Activated CD4-positive, alpha-beta T cell treated with anti-CD3 and anti-CD28 coated beads for 36 hours (primary cell): Measurements from ENCODE around the gene ADAM23. TPM values are rescaled to one million over a fixed set of nuclear protein-coding genes. Genes with fewer than 3 reads are reported as not detected.
A peak's percentile ranks its signal among the peaks of the same experiment; 100 is the strongest.

Experiments used
- ATAC-seq: fragments of 200-7000 bp; cut with Tn5 transposase; one replicate; pipeline ENCODE4 v1.10.0; 2021; ENCODE audit warnings: mild to moderate bottlenecking, moderate library complexity
- CTCF ChIA-PET: fragments of 350-600 bp; sonication (Branson Sonifier 250); formaldehyde crosslinking; loops from one replicate; lab custom pipeline; 2021; ENCODE audit warnings: antibody characterized with exemption; lab: Charles Lee
- POLR2A ChIA-PET: fragments of 350-600 bp; sonication (Branson Sonifier 250); formaldehyde crosslinking; loops from one replicate; lab custom pipeline; 2021; ENCODE audit warnings: antibody characterized with exemption, inconsistent platforms; lab: Charles Lee
- DNase-seq: peaks from one replicate; pipeline ENCODE4 v3.0.0-alpha.2; 2020
- H3K27ac Mint-ChIP-seq: one replicate; pipeline ENCODE4 v1.8.0; 2021; ENCODE audit warnings: mixed read lengths
- H3K27me3 Mint-ChIP-seq: one replicate; pipeline ENCODE4 v1.8.0; 2021; ENCODE audit warnings: mixed read lengths
- H3K36me3 Mint-ChIP-seq: one replicate; pipeline ENCODE4 v1.8.0; 2021; ENCODE audit warnings: low read depth, mixed read lengths
- H3K4me1 Mint-ChIP-seq: one replicate; pipeline ENCODE4 v1.8.0; 2021; ENCODE audit warnings: mixed read lengths
- H3K4me3 Mint-ChIP-seq: one replicate; pipeline ENCODE4 v1.8.0; 2021; ENCODE audit warnings: mild to moderate bottlenecking, moderate library complexity, mixed read lengths
- H3K9me3 Mint-ChIP-seq: one replicate; pipeline ENCODE4 v1.8.0; 2021; ENCODE audit warnings: low read depth, mixed read lengths
- intact Hi-C, 2 experiments: fragments of 100-400 bp; cut with DNase I in 1 of 2; cut with micrococcal nuclease in 1 of 2; formaldehyde crosslinking; loops; one replicate each; pipeline versions ENCODE4 v1.14.2 to v1.15.1; 2022 to 2024; cut with DNase I, micrococcal nuclease
- total RNA-seq, 2 experiments: library from RNA; stranded (reverse); gene quantifications; one replicate each; pipeline ENCODE4 v1.2.3, GENCODE V29; 2021

The ADAM23 gene
- total RNA-seq, 2 experiments from 2014 or later: 1.1 to 1.3 TPM

- ATAC-seq (no peak), DNase-seq (no peak)
- no peaks in the 10 kb centered on the region for H3K9me3 Mint-ChIP-seq
- POLR2A ChIA-PET: no interaction called here
- H3K36me3 Mint-ChIP-seq: no peaks in the 10 kb centered on the region
- intact Hi-C loops: no loop called here
- no peaks in the 10 kb centered on the region for H3K4me1 Mint-ChIP-seq
- no peak overlapping the region for H3K4me3 Mint-ChIP-seq
- H3K27ac Mint-ChIP-seq: no peak overlapping the region
- CTCF ChIA-PET: interaction anchor here (0.6 kb wide), 1 partner anchor 55 kb away, joined by 3 read pairs; no protein-coding TSS in a partner anchor
- H3K27me3 Mint-ChIP-seq: peaks cover 7% of the 10 kb centered on the region
Measured at GRCh38 chr2:206428783-206429182, 14.5 kb upstream of the ADAM23 start.

- POLR2A ChIA-PET: no interaction called here
- no peaks in the 10 kb centered on the region for H3K9me3 Mint-ChIP-seq
- no peaks in the 10 kb centered on the region for H3K36me3 Mint-ChIP-seq
Measured at GRCh38 chr2:206430452-206430851, 12.9 kb upstream of the ADAM23 start.

DNA sequence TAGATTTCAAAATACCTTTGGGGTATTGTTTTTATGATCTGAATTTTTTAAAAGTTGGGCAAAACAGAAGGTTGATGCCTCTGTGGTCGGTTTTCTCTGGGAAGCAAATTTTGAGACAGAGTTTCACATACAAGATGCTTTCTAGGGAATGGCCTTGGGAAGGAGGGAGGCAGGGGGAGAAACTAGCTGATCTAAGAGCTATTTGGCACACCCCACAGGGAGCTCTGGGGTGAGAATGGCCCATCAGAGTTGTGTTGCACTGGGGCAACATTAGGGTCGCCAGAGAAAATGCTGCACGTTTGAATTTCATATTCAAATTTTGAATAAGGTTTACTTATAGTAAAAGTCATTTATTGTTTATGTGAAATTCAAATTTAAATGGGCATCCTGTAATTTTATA is 11.9 kb upstream of the ADAM23 start:
- Mint-ChIP-seq H3K9me3 (no peaks in the 10 kb centered on the region), H3K27me3 (peaks cover 14% of the 10 kb centered on the region), H3K36me3 (no peaks in the 10 kb centered on the region), H3K27ac (no peak overlapping the region), H3K4me3 (no peak overlapping the region), H3K4me1 (no peaks in the 10 kb centered on the region)
- DNase-seq (no peak), ATAC-seq (no peak)
- CTCF ChIA-PET: no interaction called here
- intact Hi-C loops: no loop called here
- POLR2A ChIA-PET: no interaction called here

More at GRCh38 chr2:206430452-206430851, 12.9 kb upstream of the ADAM23 start:
- Mint-ChIP-seq H3K27ac (no peak overlapping the region), H3K4me3 (no peak overlapping the region), H3K27me3 (peaks cover 10% of the 10 kb centered on the region), H3K4me1 (no peaks in the 10 kb centered on the region)
- DNase-seq (no peak), ATAC-seq (no peak)
- CTCF ChIA-PET: no interaction called here
- intact Hi-C loops: no loop called here

DNA sequence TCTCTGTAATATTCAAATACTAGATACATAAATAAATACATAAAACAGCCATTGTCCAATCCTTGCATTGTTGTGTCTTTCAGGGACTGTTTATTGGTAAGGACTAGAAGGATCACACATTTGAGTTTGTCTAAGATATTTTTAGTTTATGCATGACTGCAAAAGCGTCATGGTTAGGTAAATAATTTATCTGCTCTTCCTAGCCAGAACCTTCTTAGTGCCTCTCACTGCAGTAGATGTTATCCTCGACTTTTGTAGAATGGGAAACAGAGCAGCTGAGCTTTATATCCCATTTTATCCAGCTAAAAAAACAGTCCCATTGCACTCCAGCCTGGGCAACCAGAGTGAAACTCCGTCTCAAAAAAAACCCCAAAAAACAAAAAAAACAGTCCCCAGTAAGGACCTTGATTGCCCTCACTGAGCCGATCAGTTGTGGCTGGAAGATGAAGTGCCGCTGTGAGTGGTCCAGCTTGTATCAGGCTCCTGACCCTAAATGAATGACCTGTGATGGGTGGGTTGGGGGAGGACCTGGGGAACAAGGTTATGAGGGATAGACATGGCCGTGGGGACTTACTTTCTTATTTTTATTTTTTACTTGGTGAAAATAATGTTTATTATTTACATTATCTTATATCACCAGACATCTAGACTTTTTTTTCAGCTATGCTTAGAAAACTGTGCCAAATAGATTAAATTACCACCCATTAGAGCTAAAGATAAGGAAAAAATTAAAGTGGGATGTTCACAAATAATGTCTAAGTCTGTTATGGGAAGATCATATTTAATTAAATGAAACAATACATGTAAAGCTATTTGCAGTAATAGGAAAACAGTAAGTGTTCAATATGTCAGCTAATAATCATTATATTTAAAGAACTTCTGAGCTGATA is 10.9 kb upstream of the ADAM23 start:
- DNase-seq: no peak
- ChIA-PET POLR2A (no interaction called here), CTCF (interaction anchor here (1.1 kb wide), 1 partner anchor 14 kb away, joined by 3 read pairs; no protein-coding TSS in a partner anchor)
- Mint-ChIP-seq H3K9me3 (no peaks in the 10 kb centered on the region), H3K27me3 (peaks cover 13% of the 10 kb centered on the region), H3K4me3 (no peak overlapping the region), H3K4me1 (no peaks in the 10 kb centered on the region), H3K27ac (no peak overlapping the region), H3K36me3 (no peaks in the 10 kb centered on the region)
- ATAC-seq: no peak
- intact Hi-C loops: no loop called here

GRCh38 chr2:206433190-206433589 is 10.1 kb upstream of the ADAM23 start:
- POLR2A ChIA-PET: no interaction called here
- H3K27me3 Mint-ChIP-seq: peaks cover 16% of the 10 kb centered on the region
- H3K27ac Mint-ChIP-seq: no peak overlapping the region
- no peaks in the 10 kb centered on the region for H3K4me1 Mint-ChIP-seq
- H3K9me3 Mint-ChIP-seq: no peaks in the 10 kb centered on the region
- no peak overlapping the region for H3K4me3 Mint-ChIP-seq
- ATAC-seq (no peak), DNase-seq (no peak)
- CTCF ChIA-PET: interaction anchor here (1.1 kb wide), 1 partner anchor 13 kb away, joined by 3 read pairs; no protein-coding TSS in a partner anchor
- intact Hi-C loops: no loop called here
- H3K36me3 Mint-ChIP-seq: no peaks in the 10 kb centered on the region

DNA sequence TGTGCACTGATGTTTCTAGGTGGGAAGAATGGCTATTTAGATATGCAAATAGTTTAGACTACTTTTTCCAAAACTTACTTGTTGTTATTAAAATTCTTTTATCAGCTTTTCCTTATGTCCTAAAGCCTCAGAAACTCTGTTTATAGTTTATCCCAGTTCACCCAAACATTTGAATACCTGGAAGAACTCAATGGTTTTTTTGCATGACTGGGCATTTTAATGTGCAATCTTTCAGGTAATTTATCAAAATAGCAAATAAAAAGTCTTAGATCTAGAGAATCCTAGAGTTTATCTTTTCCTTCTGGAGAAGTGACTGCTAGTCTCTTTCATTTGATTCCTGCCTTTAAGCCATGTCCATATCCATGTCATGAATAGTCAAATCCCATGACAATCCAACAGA is 9.6 kb upstream of the ADAM23 start:
- no peaks in the 10 kb centered on the region for H3K4me1 Mint-ChIP-seq
- no peaks in the 10 kb centered on the region for H3K36me3 Mint-ChIP-seq
- CTCF ChIA-PET: interaction anchor here (0.5 to 1.1 kb wide), 2 partner anchors 13 to 1778 kb away, joined by 3 read pairs; no protein-coding TSS in a partner anchor
- H3K9me3 Mint-ChIP-seq: no peaks in the 10 kb centered on the region
- H3K27me3 Mint-ChIP-seq: peaks cover 17% of the 10 kb centered on the region
- ATAC-seq (no peak), DNase-seq (no peak)
- intact Hi-C loops: no loop called here
- H3K4me3 Mint-ChIP-seq: no peak overlapping the region
- POLR2A ChIA-PET: interaction anchor here (0.7 kb wide), 1 partner anchor 52 kb away, joined by 3 read pairs; no protein-coding TSS in a partner anchor
- H3K27ac Mint-ChIP-seq: no peak overlapping the region

DNA sequence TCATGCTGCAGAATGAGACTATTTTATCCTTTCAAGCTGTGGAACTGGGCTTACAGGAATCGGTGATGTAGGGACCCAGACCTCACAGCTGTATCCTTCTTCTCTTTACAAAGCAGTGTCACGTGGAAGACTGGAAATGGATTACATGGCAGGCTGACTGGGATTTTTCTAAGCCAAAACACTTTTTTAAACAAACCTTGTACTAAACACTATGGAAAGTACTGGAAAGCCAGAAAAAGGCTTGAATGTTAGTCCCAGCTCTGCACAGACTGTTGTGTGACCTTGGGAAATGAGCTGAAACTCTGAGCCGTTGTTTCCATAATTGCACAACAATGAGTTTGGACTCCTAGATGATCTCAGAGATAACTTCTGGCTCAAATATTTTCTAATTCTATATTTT is 7.6 kb upstream of the ADAM23 start:
- H3K4me1 Mint-ChIP-seq: no peaks in the 10 kb centered on the region
- peaks cover 31% of the 10 kb centered on the region for H3K27me3 Mint-ChIP-seq
- ATAC-seq: no peak
- no peaks in the 10 kb centered on the region for H3K36me3 Mint-ChIP-seq
- no peak overlapping the region for H3K27ac Mint-ChIP-seq
- POLR2A ChIA-PET: no interaction called here
- H3K4me3 Mint-ChIP-seq: no peak overlapping the region
- CTCF ChIA-PET: no interaction called here
- intact Hi-C loops: no loop called here
- no peak for DNase-seq
- H3K9me3 Mint-ChIP-seq: no peaks in the 10 kb centered on the region

DNA sequence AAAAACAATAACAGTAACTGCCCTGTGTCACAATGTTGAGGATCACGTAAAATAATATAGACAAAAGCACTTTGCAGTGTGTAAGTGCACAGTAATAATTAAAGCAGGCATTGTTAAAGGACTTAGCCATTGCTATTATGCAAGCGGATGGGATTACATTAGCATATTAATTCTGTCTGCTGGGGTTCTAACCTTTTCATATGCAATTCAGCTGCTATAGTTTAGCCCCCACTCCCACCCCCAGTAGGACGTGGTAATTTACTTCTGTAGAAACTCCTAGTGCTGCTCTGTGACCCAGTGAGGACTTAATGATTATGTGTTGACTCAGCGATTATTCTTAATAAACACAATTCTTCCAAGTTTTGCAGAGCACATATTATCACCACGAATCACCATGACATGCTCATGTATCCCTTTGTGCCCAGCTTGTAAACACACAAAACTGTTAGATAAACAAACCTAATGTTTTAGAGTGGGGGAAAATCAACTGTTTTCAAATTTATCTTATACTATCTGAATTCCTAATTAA is 5.1 kb upstream of the ADAM23 start:
- no peaks in the 10 kb centered on the region for H3K9me3 Mint-ChIP-seq
- POLR2A ChIA-PET: no interaction called here
- H3K27ac Mint-ChIP-seq: no peak overlapping the region
- CTCF ChIA-PET: no interaction called here
- intact Hi-C loops: no loop called here
- H3K27me3 Mint-ChIP-seq: peaks cover 51% of the 10 kb centered on the region
- no peaks in the 10 kb centered on the region for H3K36me3 Mint-ChIP-seq
- H3K4me3 Mint-ChIP-seq: no peak overlapping the region
- ATAC-seq: no peak
- DNase-seq: no peak
- H3K4me1 Mint-ChIP-seq: peaks cover 9% of the 10 kb centered on the region

- H3K9me3 Mint-ChIP-seq: no peaks in the 10 kb centered on the region
- H3K4me1 Mint-ChIP-seq: peaks cover 13% of the 10 kb centered on the region
- H3K4me3 Mint-ChIP-seq: peak overlapping the region; percentile 77
- ChIA-PET CTCF (no interaction called here), POLR2A (no interaction called here)
- H3K27ac Mint-ChIP-seq: no peak overlapping the region
- no peaks in the 10 kb centered on the region for H3K36me3 Mint-ChIP-seq
- ATAC-seq (no peak), DNase-seq (no peak)
- peaks cover 57% of the 10 kb centered on the region for H3K27me3 Mint-ChIP-seq
- intact Hi-C loops: loop anchor here (2.0 to 5.0 kb wide), 3 partner anchors 115 to 280 kb away; partner anchors contain the start of gene ZDBF2 (in 1 of the 2)
Measured at GRCh38 chr2:206442474-206442832, 879 bp upstream of the ADAM23 start.

DNA sequence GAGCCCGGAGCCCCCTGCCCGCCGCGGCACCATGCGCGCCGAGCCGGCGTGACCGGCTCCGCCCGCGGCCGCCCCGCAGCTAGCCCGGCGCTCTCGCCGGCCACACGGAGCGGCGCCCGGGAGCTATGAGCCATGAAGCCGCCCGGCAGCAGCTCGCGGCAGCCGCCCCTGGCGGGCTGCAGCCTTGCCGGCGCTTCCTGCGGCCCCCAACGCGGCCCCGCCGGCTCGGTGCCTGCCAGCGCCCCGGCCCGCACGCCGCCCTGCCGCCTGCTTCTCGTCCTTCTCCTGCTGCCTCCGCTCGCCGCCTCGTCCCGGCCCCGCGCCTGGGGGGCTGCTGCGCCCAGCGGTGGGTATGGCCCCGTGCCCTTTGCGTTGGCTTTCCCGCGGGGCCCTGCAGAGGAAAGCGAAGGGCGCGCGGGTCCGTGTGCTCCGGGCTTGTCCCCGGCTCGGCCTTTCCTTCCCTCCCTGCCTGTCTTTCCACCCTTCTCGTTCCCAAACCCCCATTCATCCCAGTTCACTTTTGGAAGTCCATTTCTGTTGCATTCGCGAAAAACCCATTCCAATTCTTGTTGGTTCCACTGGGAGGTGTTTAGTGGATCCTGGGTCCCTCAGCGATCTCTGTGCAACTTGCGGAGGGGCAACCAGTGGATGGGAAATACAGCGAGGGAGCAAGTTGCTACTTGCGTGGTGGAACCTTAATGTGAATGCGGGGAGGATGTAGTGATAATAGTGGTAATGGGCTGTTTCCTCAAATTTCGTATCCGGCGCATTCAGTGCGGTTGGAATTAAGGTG is 599 bp downstream of the ADAM23 start:
- H3K4me1 Mint-ChIP-seq: peaks cover 13% of the 10 kb centered on the region
- no peaks in the 10 kb centered on the region for H3K36me3 Mint-ChIP-seq
- no peak overlapping the region for H3K27ac Mint-ChIP-seq
- ATAC-seq: peak; percentile 59
- POLR2A ChIA-PET: no interaction called here
- H3K27me3 Mint-ChIP-seq: peaks cover 56% of the 10 kb centered on the region
- peak overlapping the region; percentile 73 for H3K4me3 Mint-ChIP-seq
- peak; percentile 53 for DNase-seq
- CTCF ChIA-PET: no interaction called here
- no peaks in the 10 kb centered on the region for H3K9me3 Mint-ChIP-seq
- intact Hi-C loops: loop anchor here (1.0 to 5.0 kb wide), 4 partner anchors 113 to 284 kb away; partner anchors contain the start of gene ZDBF2 (in 1 of the 2)

- ChIA-PET CTCF (interaction anchor here (1.3 kb wide), 1 partner anchor 13 kb away, joined by 3 read pairs; no protein-coding TSS in a partner anchor), POLR2A (no interaction called here)
- no peak for ATAC-seq
- no peak overlapping the region for H3K27ac Mint-ChIP-seq
- intact Hi-C loops: no loop called here
- no peak overlapping the region for H3K4me3 Mint-ChIP-seq
- no peaks in the 10 kb centered on the region for H3K36me3 Mint-ChIP-seq
- no peaks in the 10 kb centered on the region for H3K9me3 Mint-ChIP-seq
- DNase-seq: no peak
- H3K4me1 Mint-ChIP-seq: peaks cover 13% of the 10 kb centered on the region
- peaks cover 48% of the 10 kb centered on the region for H3K27me3 Mint-ChIP-seq
Measured at GRCh38 chr2:206445948-206446347, 2.6 kb downstream of the ADAM23 start.
